Sigmoid colon (tissue), 4 donors: ENCODE measurements around the gene ELL3.

Experiments used
- POLR2AphosphoS5 ChIP-seq, 4 donors: sonication (generic); formaldehyde crosslinking; IDR thresholded peaks; one replicate each; pipeline ENCODE4 v1.6.1; 2017; ENCODE audit warnings: antibody characterized with exemption in 4 of 4
- TF ChIP-seq, protein P1 (sequence below), 4 experiments: fragments of 450-650 bp in 3 of 4; fragments of 200-600 bp in 1 of 4; IDR thresholded peaks; one replicate each; pipeline ENCODE4 v1.5.1; 2016 to 2019; ENCODE audit warnings: antibody characterized with exemption in 4 of 4, mild to moderate bottlenecking in 3 of 4, moderate library complexity in 2 of 4

DNA sequence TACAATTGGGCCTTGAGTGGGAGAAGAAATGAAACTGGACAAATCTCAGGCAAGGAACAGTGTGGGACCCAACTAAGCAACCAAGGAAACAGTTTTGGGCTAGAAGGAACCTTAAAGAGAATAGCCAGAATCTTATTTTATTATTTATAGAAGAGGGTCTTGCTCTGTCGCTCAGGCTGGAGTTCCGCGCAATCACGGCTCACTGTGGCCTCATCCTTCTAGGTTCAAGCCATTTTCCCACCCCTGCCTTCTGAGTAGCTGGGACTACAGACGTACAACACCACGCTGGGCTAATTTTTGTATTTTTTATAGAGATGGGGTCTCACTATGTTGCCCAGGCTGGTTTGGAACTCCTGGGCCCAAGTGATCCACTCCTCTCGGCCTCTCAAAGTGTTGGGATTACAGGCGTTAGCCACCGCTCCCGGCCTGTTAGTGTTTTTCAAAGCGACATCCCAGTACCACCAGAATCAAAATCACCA, 49.3 kb upstream of the ELL3 start:
- TF ChIP-seq, protein P1, sequence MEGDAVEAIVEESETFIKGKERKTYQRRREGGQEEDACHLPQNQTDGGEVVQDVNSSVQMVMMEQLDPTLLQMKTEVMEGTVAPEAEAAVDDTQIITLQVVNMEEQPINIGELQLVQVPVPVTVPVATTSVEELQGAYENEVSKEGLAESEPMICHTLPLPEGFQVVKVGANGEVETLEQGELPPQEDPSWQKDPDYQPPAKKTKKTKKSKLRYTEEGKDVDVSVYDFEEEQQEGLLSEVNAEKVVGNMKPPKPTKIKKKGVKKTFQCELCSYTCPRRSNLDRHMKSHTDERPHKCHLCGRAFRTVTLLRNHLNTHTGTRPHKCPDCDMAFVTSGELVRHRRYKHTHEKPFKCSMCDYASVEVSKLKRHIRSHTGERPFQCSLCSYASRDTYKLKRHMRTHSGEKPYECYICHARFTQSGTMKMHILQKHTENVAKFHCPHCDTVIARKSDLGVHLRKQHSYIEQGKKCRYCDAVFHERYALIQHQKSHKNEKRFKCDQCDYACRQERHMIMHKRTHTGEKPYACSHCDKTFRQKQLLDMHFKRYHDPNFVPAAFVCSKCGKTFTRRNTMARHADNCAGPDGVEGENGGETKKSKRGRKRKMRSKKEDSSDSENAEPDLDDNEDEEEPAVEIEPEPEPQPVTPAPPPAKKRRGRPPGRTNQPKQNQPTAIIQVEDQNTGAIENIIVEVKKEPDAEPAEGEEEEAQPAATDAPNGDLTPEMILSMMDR (IDR thresholded peaks at IDR 0.05) = no peak
- no peak for TF ChIP-seq POLR2AphosphoS5 (IDR thresholded peaks at IDR 0.05)
